ENCODE measurements around the gene SPG21.

DNA sequence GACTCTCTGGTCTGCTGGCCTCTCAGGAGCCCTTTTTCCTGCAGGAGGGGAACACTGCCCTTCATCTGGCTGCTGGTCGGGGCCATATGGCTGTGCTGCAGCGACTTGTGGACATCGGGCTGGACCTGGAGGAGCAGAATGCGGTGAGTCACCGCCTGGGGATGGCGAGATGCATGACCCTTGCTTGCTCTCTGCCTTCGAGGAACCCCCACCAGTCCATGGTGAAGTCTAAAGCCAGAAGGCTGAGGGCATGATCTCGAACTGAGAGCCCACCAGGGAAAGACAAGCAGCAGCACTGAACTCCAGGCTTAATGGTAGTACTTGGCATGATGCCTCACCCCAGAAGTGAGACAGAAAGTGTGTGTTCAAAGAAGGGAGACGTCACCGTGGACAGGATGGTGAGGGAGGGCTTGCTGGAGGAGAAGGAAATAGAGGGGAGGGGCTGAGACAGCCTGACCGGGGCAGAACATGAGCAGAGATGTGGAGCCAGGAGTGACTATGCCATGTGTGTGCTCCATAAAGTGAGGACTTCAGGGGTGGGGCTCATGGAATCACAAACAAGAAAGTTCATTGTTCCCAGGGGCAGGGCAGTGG is 58.8 kb downstream of the SPG21 start:
- TF ChIP-seq, protein P1, sequence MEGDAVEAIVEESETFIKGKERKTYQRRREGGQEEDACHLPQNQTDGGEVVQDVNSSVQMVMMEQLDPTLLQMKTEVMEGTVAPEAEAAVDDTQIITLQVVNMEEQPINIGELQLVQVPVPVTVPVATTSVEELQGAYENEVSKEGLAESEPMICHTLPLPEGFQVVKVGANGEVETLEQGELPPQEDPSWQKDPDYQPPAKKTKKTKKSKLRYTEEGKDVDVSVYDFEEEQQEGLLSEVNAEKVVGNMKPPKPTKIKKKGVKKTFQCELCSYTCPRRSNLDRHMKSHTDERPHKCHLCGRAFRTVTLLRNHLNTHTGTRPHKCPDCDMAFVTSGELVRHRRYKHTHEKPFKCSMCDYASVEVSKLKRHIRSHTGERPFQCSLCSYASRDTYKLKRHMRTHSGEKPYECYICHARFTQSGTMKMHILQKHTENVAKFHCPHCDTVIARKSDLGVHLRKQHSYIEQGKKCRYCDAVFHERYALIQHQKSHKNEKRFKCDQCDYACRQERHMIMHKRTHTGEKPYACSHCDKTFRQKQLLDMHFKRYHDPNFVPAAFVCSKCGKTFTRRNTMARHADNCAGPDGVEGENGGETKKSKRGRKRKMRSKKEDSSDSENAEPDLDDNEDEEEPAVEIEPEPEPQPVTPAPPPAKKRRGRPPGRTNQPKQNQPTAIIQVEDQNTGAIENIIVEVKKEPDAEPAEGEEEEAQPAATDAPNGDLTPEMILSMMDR (conservative IDR thresholded peaks at IDR 0.05; ENCODE audit: low read depth, low read length): no peak
- no peak for TF ChIP-seq EZH2 (IDR thresholded peaks at IDR 0.05; ENCODE audit: low read length, unreplicated experiment)

All from PC-3 (cell line).